ENCODE results near the gene ZNF385C. TPM values are rescaled to one million over a fixed set of nuclear protein-coding genes. Genes with fewer than 3 reads are reported as not detected.

The ZNF385C gene
- total RNA-seq, 4 donors from 2014 or later, result 0.27 to 0.48 TPM; not detected in 2

GRCh38 chr17:42019509-42020404 lies 78.5 kb downstream of the ZNF385C start, which contains the start of gene NKIRAS2:
NKIRAS2 (plus strand) TSS chr17:42020090; CDS start chr17:42021578, 1,488 bp downstream.
- peaks cover 28 to 53% (median 43%) of the 10 kb centered on the region in 4 donors for H3K4me1 ChIP-seq
- WGBS, 2 donors (ENCODE audit: low coverage in 1 of 2), result 6% methylated on average over 48 of the region's 49 CpGs; no CpG with 5 or more reads in 1 of the 2 donors

GRCh38 chr17:42018988-42019387 lies 79.3 kb downstream of the ZNF385C start:
- Histone ChIP-seq H3K4me1 (peaks cover 28 to 53% (median 40%) of the 10 kb centered on the region in 4 donors), H3K27ac (no peak overlapping the region), H3K9me3 (no peaks in the 10 kb centered on the region), H3K4me3 (no peak overlapping the region), H3K36me3 (peaks cover 0 to 17% (median 1%) of the 10 kb centered on the region in 4 donors), H3K27me3 (no peaks in the 10 kb centered on the region)
- intact Hi-C loops (cut with DNase I; ENCODE audit: low total_unique reads) (loop anchor here (10.0 kb wide), 1 partner anchor 54 kb away; the partner anchor contains the start of gene CNP), in situ Hi-C loops (cut with MboI; ENCODE audit: low pct_ligation_motif_present in 1 of 4, low pct_unique_long_range_greater_than_20kb in 1 of 4, low sequenced_read_pairs in 3 of 4) (no loop called here)
- no peak for DNase-seq
- WGBS, 2 donors (ENCODE audit: low coverage in 1 of 2), result 89 to 93% methylated on average over 4 of the region's 4 CpGs
- TF ChIP-seq, protein P1, sequence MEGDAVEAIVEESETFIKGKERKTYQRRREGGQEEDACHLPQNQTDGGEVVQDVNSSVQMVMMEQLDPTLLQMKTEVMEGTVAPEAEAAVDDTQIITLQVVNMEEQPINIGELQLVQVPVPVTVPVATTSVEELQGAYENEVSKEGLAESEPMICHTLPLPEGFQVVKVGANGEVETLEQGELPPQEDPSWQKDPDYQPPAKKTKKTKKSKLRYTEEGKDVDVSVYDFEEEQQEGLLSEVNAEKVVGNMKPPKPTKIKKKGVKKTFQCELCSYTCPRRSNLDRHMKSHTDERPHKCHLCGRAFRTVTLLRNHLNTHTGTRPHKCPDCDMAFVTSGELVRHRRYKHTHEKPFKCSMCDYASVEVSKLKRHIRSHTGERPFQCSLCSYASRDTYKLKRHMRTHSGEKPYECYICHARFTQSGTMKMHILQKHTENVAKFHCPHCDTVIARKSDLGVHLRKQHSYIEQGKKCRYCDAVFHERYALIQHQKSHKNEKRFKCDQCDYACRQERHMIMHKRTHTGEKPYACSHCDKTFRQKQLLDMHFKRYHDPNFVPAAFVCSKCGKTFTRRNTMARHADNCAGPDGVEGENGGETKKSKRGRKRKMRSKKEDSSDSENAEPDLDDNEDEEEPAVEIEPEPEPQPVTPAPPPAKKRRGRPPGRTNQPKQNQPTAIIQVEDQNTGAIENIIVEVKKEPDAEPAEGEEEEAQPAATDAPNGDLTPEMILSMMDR (IDR thresholded peaks at IDR 0.05), result no peak
- TF ChIP-seq POLR2A (IDR thresholded peaks at IDR 0.05) (no peak), EP300 (IDR thresholded peaks at IDR 0.05; ENCODE audit: low read depth) (no peak), POLR2AphosphoS5 (IDR thresholded peaks at IDR 0.05) (no peak)

More at GRCh38 chr17:42019509-42020404, 78.5 kb downstream of the ZNF385C start, which contains the start of gene NKIRAS2:
- Histone ChIP-seq H3K4me3 (peak within 1 kb of the TSS; percentile 85 to 97 (median 92)), H3K27me3 (no peaks in the 10 kb centered on the region), H3K27ac (peak within 1 kb of the TSS; percentile 85 to 94 (median 90)), H3K36me3 (peaks cover 0 to 17% (median 2%) of the 10 kb centered on the region in 4 donors), H3K9me3 (no peaks in the 10 kb centered on the region)
- in situ Hi-C loops (cut with MboI; ENCODE audit: low pct_ligation_motif_present in 1 of 4, low pct_unique_long_range_greater_than_20kb in 1 of 4, low sequenced_read_pairs in 3 of 4), result loop anchor here in 1 of 4 donors (5.0 kb wide), 1 partner anchor 93 kb away; the partner anchor contains the start of gene DHX58
- DNase-seq, result peak; percentile 96
- intact Hi-C loops (cut with DNase I; ENCODE audit: low total_unique reads), result loop anchor here (10.0 kb wide), 1 partner anchor 55 kb away; the partner anchor contains the start of gene CNP
- TF ChIP-seq POLR2A (IDR thresholded peaks at IDR 0.05) (peak; percentile 71), EP300 (IDR thresholded peaks at IDR 0.05; ENCODE audit: low read depth) (no peak), POLR2AphosphoS5 (IDR thresholded peaks at IDR 0.05) (peak; percentile 55 to 80 (median 76))
- TF ChIP-seq, protein P1 (IDR thresholded peaks at IDR 0.05), result peak; percentile 92 to 95 (median 95)

DNA sequence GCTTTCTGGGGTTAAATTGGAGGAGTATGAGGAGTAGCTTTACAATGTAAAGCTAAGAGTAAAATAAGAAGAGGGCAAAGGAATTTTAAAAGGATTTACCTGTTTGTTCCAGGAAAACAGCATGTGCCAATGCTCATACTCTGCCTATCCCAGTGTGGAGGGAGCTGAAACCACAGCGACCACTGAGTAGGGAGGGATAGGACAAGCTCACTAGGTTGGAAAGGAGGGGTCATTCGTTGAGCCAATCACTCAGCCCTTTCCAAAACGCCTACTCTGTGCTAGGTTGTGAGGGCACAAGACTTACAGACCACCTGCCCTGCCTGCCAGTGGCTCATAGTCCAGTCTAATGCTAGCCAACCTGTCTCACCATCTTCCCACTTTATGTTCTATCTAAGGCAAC lies 79.9 kb downstream of the ZNF385C start:
- no peak for TF ChIP-seq POLR2A (IDR thresholded peaks at IDR 0.05)
- no peak for TF ChIP-seq POLR2AphosphoS5 (IDR thresholded peaks at IDR 0.05)
- TF ChIP-seq, protein P1 (IDR thresholded peaks at IDR 0.05), result no peak
- Histone ChIP-seq H3K9me3 (no peaks in the 10 kb centered on the region), H3K27me3 (no peaks in the 10 kb centered on the region), H3K4me1 (peaks cover 28 to 57% (median 43%) of the 10 kb centered on the region in 4 donors), H3K4me3 (peak overlapping the region in 2 of 4 donors; percentile 83 to 92), H3K27ac (peak overlapping the region; percentile 90 to 95 (median 92)), H3K36me3 (peaks cover 0 to 10% (median 0%) of the 10 kb centered on the region in 4 donors)
- no peak for DNase-seq
- 28 to 42% methylated on average over 3 of the region's 3 CpGs for WGBS, 2 donors (ENCODE audit: low coverage in 1 of 2)
- intact Hi-C loops (cut with DNase I; ENCODE audit: low total_unique reads), result loop anchor here (10.0 kb wide), 1 partner anchor 54 kb away; the partner anchor contains the start of gene CNP
- in situ Hi-C loops (cut with MboI; ENCODE audit: low pct_ligation_motif_present in 1 of 4, low pct_unique_long_range_greater_than_20kb in 1 of 4, low sequenced_read_pairs in 3 of 4), result no loop called here

GRCh38 chr17:42017866-42018200 lies 80.4 kb downstream of the ZNF385C start:
- H3K27me3 ChIP-seq, result no peaks in the 10 kb centered on the region
- intact Hi-C loops (cut with DNase I; ENCODE audit: low total_unique reads) (loop anchor here (10.0 kb wide), 1 partner anchor 53 kb away; the partner anchor contains the start of gene CNP), in situ Hi-C loops (cut with MboI; ENCODE audit: low pct_ligation_motif_present in 1 of 4, low pct_unique_long_range_greater_than_20kb in 1 of 4, low sequenced_read_pairs in 3 of 4) (no loop called here)
- DNase-seq, result no peak
- H3K9me3 ChIP-seq, result no peaks in the 10 kb centered on the region
- peak overlapping the region; percentile 90 to 95 (median 92) for H3K27ac ChIP-seq
- peak overlapping the region; percentile 81 to 92 (median 86) for H3K4me3 ChIP-seq
- H3K4me1 ChIP-seq, result peaks cover 28 to 62% (median 48%) of the 10 kb centered on the region in 4 donors
- WGBS, 2 donors (ENCODE audit: low coverage in 1 of 2), result 11% methylated on average over 11 of the region's 11 CpGs; no CpG with 5 or more reads in 1 of the 2 donors
- TF ChIP-seq POLR2AphosphoS5 (IDR thresholded peaks at IDR 0.05), result no peak
- TF ChIP-seq, protein P1 (IDR thresholded peaks at IDR 0.05), result no peak
- no peak for TF ChIP-seq POLR2A (IDR thresholded peaks at IDR 0.05)
- TF ChIP-seq EP300 (IDR thresholded peaks at IDR 0.05; ENCODE audit: low read depth), result no peak
- H3K36me3 ChIP-seq, result peaks cover 0 to 6% (median 0%) of the 10 kb centered on the region in 4 donors
